Measurements from ENCODE around the gene EYA2.
"Not testable (repeated sequence)": the region's sequence is repeated elsewhere in the genome, so short reads cannot be mapped to it uniquely, and the experiment has no call there.

EYA2 gene

GRCh38 chr20:47191074-47191673, 296.5 kb downstream of the EYA2 start:
- DNase-seq: no peak

- no peak for DNase-seq
Observed at GRCh38 chr20:47191956-47192355, 297.3 kb downstream of the EYA2 start.

GRCh38 chr20:47195573-47195972, 300.9 kb downstream of the EYA2 start:
- no peak for DNase-seq

- peak; percentile 53 for DNase-seq
Observed at GRCh38 chr20:47196091-47197081, 301.7 kb downstream of the EYA2 start.

GRCh38 chr20:47198254-47198671, 303.6 kb downstream of the EYA2 start:
- no peak for DNase-seq

GRCh38 chr20:47198996-47199552, 304.4 kb downstream of the EYA2 start:
- DNase-seq: no peak

- no peak for DNase-seq
Observed at GRCh38 chr20:47201074-47201730, 306.6 kb downstream of the EYA2 start.

GRCh38 chr20:47202733-47203667, 308.4 kb downstream of the EYA2 start:
- DNase-seq: no peak

GRCh38 chr20:47204008-47204849, 309.6 kb downstream of the EYA2 start:
- DNase-seq: no peak

GRCh38 chr20:47204850-47205122, 310.1 kb downstream of the EYA2 start:
- DNase-seq: not testable (repeated sequence)

GRCh38 chr20:47205577-47206123, 311.0 kb downstream of the EYA2 start:
- DNase-seq: peak; percentile 11

- DNase-seq: not testable (repeated sequence)
Observed at GRCh38 chr20:47206552-47206951, 311.9 kb downstream of the EYA2 start.

GRCh38 chr20:47206962-47207641, 312.5 kb downstream of the EYA2 start:
- DNase-seq: no peak

GRCh38 chr20:47208534-47209174, 314.0 kb downstream of the EYA2 start:
- DNase-seq: no peak

GRCh38 chr20:47209982-47210381, 315.3 kb downstream of the EYA2 start:
- no peak for DNase-seq

- DNase-seq: no peak
Observed at GRCh38 chr20:47210470-47210869, 315.8 kb downstream of the EYA2 start.

- DNase-seq: no peak
Observed at GRCh38 chr20:47211036-47211435, 316.4 kb downstream of the EYA2 start.

- no peak for DNase-seq
Observed at GRCh38 chr20:47212606-47213207, 318.1 kb downstream of the EYA2 start.

- DNase-seq: no peak
Observed at GRCh38 chr20:47213966-47214365, 319.3 kb downstream of the EYA2 start.

Data from GDM1 (cell line).